GM23338 (cell line): ENCODE results near the gene SLC43A3. TPM values are rescaled to one million over a fixed set of nuclear protein-coding genes. Genes with fewer than 3 reads are reported as not detected.

Experiments
- ATAC-seq: fragments of 200-7000 bp; cut with Tn5 transposase; 3 replicates; pipeline ENCODE4 v1.9.1; 2020
- DNase-seq: peaks from one replicate; pipeline ENCODE4 v3.0.0-alpha.2; 2015; ENCODE audit warnings: low spot score
- H2AFZ ChIP-seq: fragments of 200-600 bp; sonication (generic); 2 replicates; pipeline ENCODE4 v1.8.0; 2016; ENCODE audit warnings: antibody characterized with exemption, mild to moderate bottlenecking, moderate library complexity
- H3F3A ChIP-seq: fragments of 200-600 bp; sonication (generic); replicated peaks from 2 replicates; pipeline ENCODE4 v1.8.0; 2017; ENCODE audit warnings: antibody characterized with exemption, mixed run types, low read depth
- H3K27ac ChIP-seq: fragments of 200-600 bp; sonication (generic); 2 replicates; pipeline ENCODE4 v1.6.1; 2016; ENCODE audit warnings: low read depth
- H3K27me3 ChIP-seq: fragments of 200-600 bp; sonication (generic); 2 replicates; pipeline ENCODE4 v1.8.0; 2016; ENCODE audit warnings: mild to moderate bottlenecking, mixed run types, moderate library complexity; ENCODE audit not compliant: insufficient read depth
- H3K36me3 ChIP-seq: fragments of 200-600 bp; sonication (generic); 2 replicates; pipeline ENCODE4 v1.8.0; 2016; ENCODE audit warnings: mild to moderate bottlenecking; ENCODE audit not compliant: insufficient read depth
- H3K4me1 ChIP-seq: fragments of 200-600 bp; sonication (generic); 2 replicates; pipeline ENCODE4 v1.8.0; 2016; ENCODE audit warnings: mild to moderate bottlenecking, moderate library complexity; ENCODE audit not compliant: insufficient read depth
- H3K4me2 ChIP-seq: fragments of 200-600 bp; sonication (generic); 2 replicates; pipeline ENCODE4 v1.7.1; 2017; ENCODE audit warnings: mixed run types
- H3K4me3 ChIP-seq: fragments of 200-600 bp; sonication (generic); 2 replicates; pipeline ENCODE4 v1.6.1; 2016; ENCODE audit warnings: mixed run types
- H3K79me2 ChIP-seq: fragments of 200-600 bp; sonication (generic); replicated peaks from 2 replicates; pipeline ENCODE4 v1.8.0; 2017; ENCODE audit warnings: mild to moderate bottlenecking; ENCODE audit not compliant: insufficient read depth
- H3K9me2 ChIP-seq: fragments of 200-600 bp; sonication (generic); 2 replicates; pipeline ENCODE4 v1.8.0; 2017; ENCODE audit not compliant: insufficient read depth
- H4K20me1 ChIP-seq: fragments of 200-600 bp; sonication (generic); replicated peaks from 2 replicates; pipeline ENCODE4 v1.8.0; 2017; ENCODE audit warnings: mild to moderate bottlenecking; ENCODE audit not compliant: insufficient read depth
- H3K27ac Mint-ChIP-seq: 2 replicates; pipeline ENCODE4 v1.8.0; 2020; ENCODE audit warnings: inconsistent platforms, mild to moderate bottlenecking, moderate library complexity, mixed read lengths
- H3K27me3 Mint-ChIP-seq: 3 replicates; pipeline ENCODE4 v1.8.0; 2022; ENCODE audit warnings: low read depth, mild to moderate bottlenecking, moderate library complexity, mixed read lengths, inconsistent platforms; ENCODE audit not compliant: insufficient read depth, poor library complexity
- H3K36me3 Mint-ChIP-seq: 3 replicates; pipeline ENCODE4 v1.8.0; 2021; ENCODE audit warnings: low read depth, mild to moderate bottlenecking, inconsistent platforms, moderate library complexity, mixed read lengths
- H3K4me1 Mint-ChIP-seq: 3 replicates; pipeline ENCODE4 v1.8.0; 2020; ENCODE audit warnings: mild to moderate bottlenecking, inconsistent platforms, mixed read lengths
- H3K4me3 Mint-ChIP-seq: 3 replicates; pipeline ENCODE4 v1.8.0; 2021; ENCODE audit warnings: moderate library complexity, mild to moderate bottlenecking, inconsistent platforms, mixed read lengths
- H3K9me3 Mint-ChIP-seq: 3 replicates; pipeline ENCODE4 v1.8.0; 2020; ENCODE audit warnings: moderate library complexity, mild to moderate bottlenecking, inconsistent platforms, mixed read lengths
- CREB1 ChIP-seq: fragments of 250-450 bp; sonication (Bioruptor Pico); IDR thresholded peaks from 2 replicates; pipeline ENCODE4 v1.5.0; 2020; ENCODE audit warnings: low read depth, mild to moderate bottlenecking, moderate library complexity
- CTCF ChIP-seq, 2 experiments: fragments of 200-600 bp in 1 of 2; sonication (generic) in 1 of 2; conservative IDR thresholded peaks; 2 replicates each; pipeline versions ENCODE4 v1.5.1 to v1.6.1; 2016 to 2017; ENCODE audit warnings: antibody characterized with exemption in 2 of 2, low read depth in 2 of 2, mild to moderate bottlenecking in 2 of 2, moderate library complexity in 1 of 2
- JUNB ChIP-seq: IDR thresholded peaks from one replicate; pipeline ENCODE4 v1.6.1; 2016; ENCODE audit warnings: antibody characterized with exemption; ENCODE audit not compliant: unreplicated experiment
- polyA plus RNA-seq: library from polyadenylated mRNA; unstranded; fragments of >200 nt; fragmentation: Nextera tagmentation; extraction: Ambion mirVana; gene quantifications from 2 replicates; pipeline ENCODE4 v1.2.1, GENCODE V29; 2016
- total RNA-seq: library from RNA; depleted of rRNA; stranded (reverse); fragments of >200 nt; shearing (Covaris generic); gene quantifications from 2 replicates; pipeline ENCODE4 v1.2.3, GENCODE V29; 2014
- TF ChIP-seq, protein P1 (sequence below): fragments of 250-450 bp; sonication (Bioruptor Pico); IDR thresholded peaks from 2 replicates; pipeline ENCODE4 v1.5.0; 2020; ENCODE audit warnings: mild to moderate bottlenecking, moderate library complexity

The SLC43A3 gene
- total and polyA plus RNA-seq, 2 experiments from 2014 or later: 14.3 to 24.8 TPM

GRCh38 chr11:57399972-57400578 is 26.8 kb downstream of the SLC43A3 start:
- ATAC-seq (no peak), DNase-seq (no peak)
- Histone ChIP-seq H4K20me1 (no peaks in the 10 kb centered on the region), H3F3A (no peaks in the 10 kb centered on the region), H3K27me3 (no peaks in the 10 kb centered on the region), H3K27ac (no peak overlapping the region), H3K4me3 (no peak overlapping the region), H3K9me2 (no peaks in the 10 kb centered on the region; the same call in 1 of the 2 replicates), H3K4me2 (no peak overlapping the region), H3K4me1 (no peaks in the 10 kb centered on the region), H3K79me2 (no peaks in the 10 kb centered on the region), H2AFZ (no peak overlapping the region), H3K36me3 (no peaks in the 10 kb centered on the region)
- Mint-ChIP-seq H3K4me3 (no peak overlapping the region), H3K27ac (no peak overlapping the region), H3K9me3 (no peaks in the 10 kb centered on the region), H3K27me3 (peaks cover 2% of the 10 kb centered on the region), H3K4me1 (no peaks in the 10 kb centered on the region), H3K36me3 (no peaks in the 10 kb centered on the region)
- TF ChIP-seq, protein P1, sequence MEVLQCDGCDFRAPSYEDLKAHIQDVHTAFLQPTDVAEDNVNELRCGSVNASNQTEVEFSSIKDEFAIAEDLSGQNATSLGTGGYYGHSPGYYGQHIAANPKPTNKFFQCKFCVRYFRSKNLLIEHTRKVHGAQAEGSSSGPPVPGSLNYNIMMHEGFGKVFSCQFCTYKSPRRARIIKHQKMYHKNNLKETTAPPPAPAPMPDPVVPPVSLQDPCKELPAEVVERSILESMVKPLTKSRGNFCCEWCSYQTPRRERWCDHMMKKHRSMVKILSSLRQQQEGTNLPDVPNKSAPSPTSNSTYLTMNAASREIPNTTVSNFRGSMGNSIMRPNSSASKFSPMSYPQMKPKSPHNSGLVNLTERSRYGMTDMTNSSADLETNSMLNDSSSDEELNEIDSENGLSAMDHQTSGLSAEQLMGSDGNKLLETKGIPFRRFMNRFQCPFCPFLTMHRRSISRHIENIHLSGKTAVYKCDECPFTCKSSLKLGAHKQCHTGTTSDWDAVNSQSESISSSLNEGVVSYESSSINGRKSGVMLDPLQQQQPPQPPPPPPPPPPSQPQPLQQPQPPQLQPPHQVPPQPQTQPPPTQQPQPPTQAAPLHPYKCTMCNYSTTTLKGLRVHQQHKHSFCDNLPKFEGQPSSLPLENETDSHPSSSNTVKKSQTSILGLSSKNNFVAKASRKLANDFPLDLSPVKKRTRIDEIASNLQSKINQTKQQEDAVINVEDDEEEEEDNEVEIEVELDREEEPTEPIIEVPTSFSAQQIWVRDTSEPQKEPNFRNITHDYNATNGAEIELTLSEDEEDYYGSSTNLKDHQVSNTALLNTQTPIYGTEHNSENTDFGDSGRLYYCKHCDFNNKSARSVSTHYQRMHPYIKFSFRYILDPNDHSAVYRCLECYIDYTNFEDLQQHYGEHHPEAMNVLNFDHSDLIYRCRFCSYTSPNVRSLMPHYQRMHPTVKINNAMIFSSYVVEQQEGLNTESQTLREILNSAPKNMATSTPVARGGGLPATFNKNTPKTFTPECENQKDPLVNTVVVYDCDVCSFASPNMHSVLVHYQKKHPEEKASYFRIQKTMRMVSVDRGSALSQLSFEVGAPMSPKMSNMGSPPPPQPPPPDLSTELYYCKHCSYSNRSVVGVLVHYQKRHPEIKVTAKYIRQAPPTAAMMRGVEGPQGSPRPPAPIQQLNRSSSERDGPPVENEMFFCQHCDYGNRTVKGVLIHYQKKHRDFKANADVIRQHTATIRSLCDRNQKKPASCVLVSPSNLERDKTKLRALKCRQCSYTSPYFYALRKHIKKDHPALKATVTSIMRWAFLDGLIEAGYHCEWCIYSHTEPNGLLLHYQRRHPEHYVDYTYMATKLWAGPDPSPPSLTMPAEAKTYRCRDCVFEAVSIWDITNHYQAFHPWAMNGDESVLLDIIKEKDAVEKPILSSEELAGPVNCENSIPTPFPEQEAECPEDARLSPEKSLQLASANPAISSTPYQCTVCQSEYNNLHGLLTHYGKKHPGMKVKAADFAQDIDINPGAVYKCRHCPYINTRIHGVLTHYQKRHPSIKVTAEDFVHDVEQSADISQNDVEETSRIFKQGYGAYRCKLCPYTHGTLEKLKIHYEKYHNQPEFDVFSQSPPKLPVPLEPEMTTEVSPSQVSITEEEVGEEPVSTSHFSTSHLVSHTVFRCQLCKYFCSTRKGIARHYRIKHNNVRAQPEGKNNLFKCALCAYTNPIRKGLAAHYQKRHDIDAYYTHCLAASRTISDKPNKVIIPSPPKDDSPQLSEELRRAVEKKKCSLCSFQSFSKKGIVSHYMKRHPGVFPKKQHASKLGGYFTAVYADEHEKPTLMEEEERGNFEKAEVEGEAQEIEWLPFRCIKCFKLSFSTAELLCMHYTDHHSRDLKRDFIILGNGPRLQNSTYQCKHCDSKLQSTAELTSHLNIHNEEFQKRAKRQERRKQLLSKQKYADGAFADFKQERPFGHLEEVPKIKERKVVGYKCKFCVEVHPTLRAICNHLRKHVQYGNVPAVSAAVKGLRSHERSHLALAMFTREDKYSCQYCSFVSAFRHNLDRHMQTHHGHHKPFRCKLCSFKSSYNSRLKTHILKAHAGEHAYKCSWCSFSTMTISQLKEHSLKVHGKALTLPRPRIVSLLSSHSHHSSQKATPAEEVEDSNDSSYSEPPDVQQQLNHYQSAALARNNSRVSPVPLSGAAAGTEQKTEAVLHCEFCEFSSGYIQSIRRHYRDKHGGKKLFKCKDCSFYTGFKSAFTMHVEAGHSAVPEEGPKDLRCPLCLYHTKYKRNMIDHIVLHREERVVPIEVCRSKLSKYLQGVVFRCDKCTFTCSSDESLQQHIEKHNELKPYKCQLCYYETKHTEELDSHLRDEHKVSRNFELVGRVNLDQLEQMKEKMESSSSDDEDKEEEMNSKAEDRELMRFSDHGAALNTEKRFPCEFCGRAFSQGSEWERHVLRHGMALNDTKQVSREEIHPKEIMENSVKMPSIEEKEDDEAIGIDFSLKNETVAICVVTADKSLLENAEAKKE (CRISPR knock-in tag): no peak
- TF ChIP-seq CTCF (conservative IDR thresholded peaks at IDR 0.05; ENCODE audit: low read depth in 2 of 2) (no peak), CREB1 (CRISPR knock-in tag) (no peak), JUNB (no peak)
